Activated naive CD4-positive, alpha-beta T cell treated with anti-CD3 and anti-CD28 coated beads, Interleukin-2, amount 50 U/mL, for 24 hours (primary cell): ENCODE results near the gene SLC6A3.
A peak's percentile ranks its signal among the peaks of the same experiment; 100 is the strongest.

ENCODE experiments used
- H3K27ac Mint-ChIP-seq: one replicate; pipeline ENCODE4 v1.8.0; 2021; ENCODE audit warnings: mild to moderate bottlenecking, mixed read lengths
- H3K27me3 Mint-ChIP-seq: one replicate; pipeline ENCODE4 v1.8.0; 2021; ENCODE audit warnings: mixed read lengths
- H3K36me3 Mint-ChIP-seq: one replicate; pipeline ENCODE4 v1.8.0; 2021; ENCODE audit warnings: mixed read lengths
- H3K4me1 Mint-ChIP-seq: one replicate; pipeline ENCODE4 v1.8.0; 2021; ENCODE audit warnings: mixed read lengths
- H3K4me3 Mint-ChIP-seq: one replicate; pipeline ENCODE4 v1.8.0; 2021; ENCODE audit warnings: mild to moderate bottlenecking, mixed read lengths
- H3K9me3 Mint-ChIP-seq: one replicate; pipeline ENCODE4 v1.8.0; 2021; ENCODE audit warnings: mixed read lengths

SLC6A3 gene

DNA sequence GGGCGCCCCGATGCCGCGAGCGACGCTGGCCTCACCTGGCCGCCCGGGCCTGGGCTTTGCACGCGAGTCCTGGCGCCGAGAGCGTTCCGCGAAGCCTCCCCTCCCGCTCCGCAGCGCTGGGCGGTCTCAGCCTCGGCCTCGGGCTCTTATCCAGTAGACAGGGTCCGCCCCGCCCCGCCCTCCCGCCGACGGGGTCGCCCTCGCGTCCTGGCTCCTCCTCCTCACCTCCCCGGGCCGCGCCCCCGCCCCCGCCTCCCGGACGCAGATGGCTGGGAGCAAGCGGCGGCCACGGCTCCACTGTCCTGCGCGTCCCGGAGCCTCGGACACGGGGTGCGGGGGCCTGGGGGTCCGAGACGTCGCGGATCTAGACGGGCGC is at the start of gene SLC6A3:
Gene SLC6A3 (minus strand): TSS at position 128 of the 376 bp plus-strand sequence. CDS start 2,243 bp downstream, outside the sequence.
- Mint-ChIP-seq H3K36me3 (no peaks in the 10 kb centered on the region), H3K9me3 (peaks cover under 1% of the 10 kb centered on the region), H3K4me3 (peak within 1 kb of the TSS; percentile 62), H3K4me1 (peaks cover 30% of the 10 kb centered on the region), H3K27ac (no peak within 1 kb of the TSS), H3K27me3 (peaks cover 28% of the 10 kb centered on the region)

DNA sequence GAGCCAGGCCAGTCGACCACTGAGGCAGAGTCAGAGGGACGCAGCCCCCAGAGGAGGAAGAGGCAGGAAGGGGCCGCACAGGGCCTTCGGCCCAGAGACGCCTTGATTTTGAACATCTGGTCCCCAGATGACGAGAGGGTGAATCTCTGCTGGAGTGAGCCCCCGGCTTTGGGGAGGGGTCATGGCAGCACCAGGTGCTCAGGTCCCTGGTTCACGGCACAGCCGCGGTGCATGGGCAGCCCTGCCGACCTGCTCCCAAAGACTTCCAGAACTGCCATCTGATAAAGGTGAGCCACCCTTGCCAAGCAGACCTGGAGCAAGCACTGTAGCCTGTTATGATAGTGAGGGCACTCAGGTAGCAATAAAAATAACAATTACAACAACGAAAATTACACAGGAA is 48.7 kb upstream of the SLC6A3 start:
- no peaks in the 10 kb centered on the region for H3K27me3 Mint-ChIP-seq
- H3K4me3 Mint-ChIP-seq: no peak overlapping the region
- peaks cover 12% of the 10 kb centered on the region for H3K4me1 Mint-ChIP-seq
- H3K27ac Mint-ChIP-seq: peak overlapping the region; percentile 68
- no peaks in the 10 kb centered on the region for H3K9me3 Mint-ChIP-seq
- peaks cover 1% of the 10 kb centered on the region for H3K36me3 Mint-ChIP-seq

DNA sequence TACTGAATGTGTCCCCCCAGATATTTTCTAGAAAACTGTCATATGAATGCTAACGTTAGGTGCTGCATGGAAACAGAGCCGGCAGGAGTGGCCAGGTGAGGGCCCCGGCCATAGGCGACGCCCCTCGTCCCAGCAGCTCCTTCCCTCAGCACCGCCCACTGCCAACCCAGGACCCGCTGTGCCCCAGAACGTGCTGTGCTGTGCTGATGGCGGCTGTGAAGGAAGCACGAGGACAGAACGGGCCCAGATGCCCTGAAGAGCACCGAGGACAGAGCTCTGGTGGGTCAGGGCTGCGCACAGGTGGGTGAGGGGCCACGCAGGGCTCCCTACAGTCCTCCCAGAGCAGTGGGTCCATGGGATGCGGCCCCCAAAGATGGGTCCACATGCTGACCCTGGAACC is 48.2 kb upstream of the SLC6A3 start:
- Mint-ChIP-seq H3K4me3 (no peak overlapping the region), H3K36me3 (peaks cover 1% of the 10 kb centered on the region), H3K27me3 (no peaks in the 10 kb centered on the region), H3K4me1 (peaks cover 12% of the 10 kb centered on the region), H3K9me3 (no peaks in the 10 kb centered on the region), H3K27ac (no peak overlapping the region)

DNA sequence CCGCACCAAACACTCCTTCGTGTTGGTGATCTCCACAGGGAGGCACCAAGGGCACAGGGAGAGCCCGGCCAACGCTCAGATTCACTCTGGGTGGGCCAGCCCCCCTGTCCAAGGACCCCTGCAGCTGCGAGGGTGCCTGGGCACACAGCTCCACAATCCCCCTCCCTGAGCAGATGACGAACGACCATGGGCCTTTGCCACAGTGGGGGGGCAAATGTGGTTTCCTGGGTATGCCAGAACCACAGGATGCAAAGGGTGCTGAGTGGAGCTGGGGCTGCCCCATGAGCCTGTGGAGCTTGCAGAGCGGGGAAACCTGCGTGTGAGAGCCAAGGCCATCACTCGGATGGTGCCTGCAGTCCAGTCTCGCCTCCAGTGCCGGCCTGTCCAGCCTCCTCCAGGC is 47.5 kb upstream of the SLC6A3 start:
- Mint-ChIP-seq H3K27ac (no peak overlapping the region), H3K4me3 (no peak overlapping the region), H3K4me1 (peaks cover 12% of the 10 kb centered on the region), H3K36me3 (peaks cover 1% of the 10 kb centered on the region), H3K27me3 (no peaks in the 10 kb centered on the region), H3K9me3 (no peaks in the 10 kb centered on the region)

DNA sequence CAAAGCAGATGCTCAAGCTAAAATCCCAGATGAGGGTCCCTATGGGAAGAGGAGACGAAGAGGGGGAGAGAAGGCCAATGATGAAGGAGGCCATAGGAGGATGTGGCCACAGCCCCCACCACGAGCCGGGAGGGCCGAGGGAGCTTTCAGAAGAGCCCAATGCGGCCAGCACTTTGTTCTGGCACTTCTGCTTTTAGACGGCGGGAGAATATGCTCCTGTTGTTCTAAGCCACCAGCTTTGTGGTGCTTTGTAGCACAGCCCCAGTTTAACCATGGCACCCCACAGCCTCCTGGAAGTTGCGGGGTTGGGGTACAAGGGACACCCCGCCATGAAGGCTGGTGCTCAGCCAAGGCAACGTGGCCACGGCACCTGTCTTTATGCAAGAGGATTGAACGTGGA is 45.1 kb upstream of the SLC6A3 start:
- H3K4me1 Mint-ChIP-seq: peaks cover 3% of the 10 kb centered on the region
- peaks cover 1% of the 10 kb centered on the region for H3K36me3 Mint-ChIP-seq
- H3K9me3 Mint-ChIP-seq: no peaks in the 10 kb centered on the region
- no peak overlapping the region for H3K27ac Mint-ChIP-seq
- no peak overlapping the region for H3K4me3 Mint-ChIP-seq
- no peaks in the 10 kb centered on the region for H3K27me3 Mint-ChIP-seq

DNA sequence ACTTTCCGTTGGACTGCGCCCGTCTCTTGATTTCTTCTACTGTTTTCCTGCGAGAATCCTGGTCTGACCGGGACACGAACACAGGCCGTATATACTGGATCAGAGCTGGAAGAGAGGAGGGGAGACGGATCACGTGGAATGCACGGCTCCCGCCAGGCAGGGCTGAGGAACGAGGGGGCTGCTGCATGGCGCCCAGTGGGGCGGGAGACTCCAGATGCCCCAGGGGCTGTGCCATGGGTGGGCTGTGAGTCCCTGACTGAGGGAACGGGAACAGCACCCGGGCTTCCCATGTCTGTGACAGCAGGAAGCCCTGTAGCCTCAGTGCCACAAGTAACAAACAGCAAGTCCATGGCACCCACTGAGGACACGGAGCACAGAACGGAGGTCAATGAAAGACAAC is 44.5 kb upstream of the SLC6A3 start:
- H3K9me3 Mint-ChIP-seq: no peaks in the 10 kb centered on the region
- no peaks in the 10 kb centered on the region for H3K4me1 Mint-ChIP-seq
- no peak overlapping the region for H3K4me3 Mint-ChIP-seq
- H3K27me3 Mint-ChIP-seq: no peaks in the 10 kb centered on the region
- no peak overlapping the region for H3K27ac Mint-ChIP-seq
- H3K36me3 Mint-ChIP-seq: peaks cover 1% of the 10 kb centered on the region

DNA sequence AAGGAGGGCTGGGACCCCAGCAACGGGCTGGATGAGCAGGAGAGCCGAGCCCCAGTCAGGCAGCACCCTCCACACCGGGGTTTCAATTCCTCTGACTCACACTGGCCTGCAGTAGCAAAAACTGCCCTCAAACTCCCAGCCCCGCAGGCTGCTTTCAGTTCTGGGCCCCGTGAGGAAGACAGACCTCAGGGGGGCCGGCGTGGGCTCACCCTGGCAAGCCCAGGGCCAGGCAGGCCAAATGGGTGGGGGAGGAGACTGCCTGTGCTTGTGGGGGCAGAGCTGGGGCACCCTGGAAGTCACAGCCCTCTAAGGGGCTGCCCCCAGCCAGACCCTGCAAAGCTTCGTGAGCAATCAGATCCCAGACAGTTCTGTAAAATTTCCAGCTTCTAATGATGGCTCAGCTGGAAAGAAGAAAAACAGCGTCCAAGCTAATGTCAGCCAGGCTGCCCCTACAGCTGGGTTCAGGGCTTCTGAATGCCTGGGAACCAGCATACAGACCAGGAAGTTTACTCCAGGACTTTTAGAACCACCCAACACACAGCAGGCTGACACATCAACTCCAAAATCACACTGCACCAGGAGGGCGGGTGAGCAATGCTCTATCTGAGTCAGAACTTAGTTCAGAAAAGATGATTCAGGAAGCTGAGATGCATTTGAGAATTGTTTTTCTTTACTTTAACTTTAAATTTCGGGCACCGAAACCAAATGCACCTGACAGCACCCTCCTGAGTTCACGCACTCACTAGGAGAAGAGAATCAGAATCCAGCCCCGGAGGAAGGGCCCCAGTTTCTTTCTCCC is 43.8 kb upstream of the SLC6A3 start:
- peaks cover 1% of the 10 kb centered on the region for H3K36me3 Mint-ChIP-seq
- H3K9me3 Mint-ChIP-seq: no peaks in the 10 kb centered on the region
- H3K4me1 Mint-ChIP-seq: no peaks in the 10 kb centered on the region
- H3K27ac Mint-ChIP-seq: no peak overlapping the region
- no peak overlapping the region for H3K4me3 Mint-ChIP-seq
- H3K27me3 Mint-ChIP-seq: no peaks in the 10 kb centered on the region

DNA sequence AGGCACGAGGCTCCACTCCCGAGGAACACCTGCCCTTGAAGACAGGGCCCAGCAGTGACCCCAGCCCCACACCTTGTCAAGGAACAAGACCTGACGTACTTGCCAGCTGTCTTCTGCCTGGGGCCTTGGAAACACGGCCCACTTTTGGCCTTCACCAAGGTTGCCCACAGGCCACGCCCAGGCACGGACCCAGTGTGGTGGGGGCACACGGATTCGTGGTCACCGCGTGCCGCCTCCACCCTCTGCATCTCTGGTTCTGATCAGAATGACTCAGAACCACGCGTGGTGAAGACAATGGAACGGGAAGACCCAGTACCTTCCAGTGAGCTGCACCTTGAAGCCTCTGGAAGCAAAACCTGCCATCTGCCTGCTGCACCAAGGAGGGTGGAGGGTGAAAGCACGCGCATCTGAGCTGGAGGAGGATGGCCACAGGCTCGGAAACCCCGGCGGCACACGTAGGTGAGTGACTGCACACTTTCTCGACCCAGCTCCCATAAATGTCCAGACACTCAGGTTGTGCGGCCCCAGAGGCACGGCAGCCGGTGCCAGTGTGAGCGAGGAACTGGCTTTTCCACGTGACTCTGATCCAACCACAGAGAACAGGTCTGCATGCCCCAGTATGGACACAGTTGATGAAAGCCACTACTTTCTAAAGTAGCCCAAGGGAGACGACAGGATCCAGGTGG is 42.0 kb upstream of the SLC6A3 start:
- no peaks in the 10 kb centered on the region for H3K4me1 Mint-ChIP-seq
- H3K36me3 Mint-ChIP-seq: no peaks in the 10 kb centered on the region
- H3K4me3 Mint-ChIP-seq: no peak overlapping the region
- H3K27ac Mint-ChIP-seq: no peak overlapping the region
- no peaks in the 10 kb centered on the region for H3K27me3 Mint-ChIP-seq
- H3K9me3 Mint-ChIP-seq: no peaks in the 10 kb centered on the region

DNA sequence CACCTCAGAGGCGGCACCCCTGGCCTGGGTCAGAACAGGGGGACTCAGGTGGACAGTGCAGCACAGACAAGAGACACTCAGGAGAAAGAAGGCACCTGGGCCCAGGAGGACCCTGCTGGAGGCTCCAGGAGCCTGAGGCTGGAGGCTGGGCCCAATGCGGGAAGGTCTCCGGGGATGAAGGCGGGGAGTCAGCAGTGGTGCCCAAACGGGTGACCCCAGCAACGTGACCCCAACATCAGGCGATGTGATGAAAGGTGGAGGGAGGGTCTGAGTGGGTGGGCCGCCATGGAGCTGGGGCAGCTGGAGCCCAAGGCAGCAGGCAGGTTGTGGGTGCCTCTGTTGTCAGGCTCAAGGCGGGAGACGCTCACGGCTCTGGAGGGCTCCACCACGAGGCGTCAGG is 41.0 kb upstream of the SLC6A3 start:
- Mint-ChIP-seq H3K4me3 (no peak overlapping the region), H3K9me3 (no peaks in the 10 kb centered on the region), H3K27me3 (no peaks in the 10 kb centered on the region), H3K36me3 (no peaks in the 10 kb centered on the region), H3K4me1 (no peaks in the 10 kb centered on the region), H3K27ac (no peak overlapping the region)

DNA sequence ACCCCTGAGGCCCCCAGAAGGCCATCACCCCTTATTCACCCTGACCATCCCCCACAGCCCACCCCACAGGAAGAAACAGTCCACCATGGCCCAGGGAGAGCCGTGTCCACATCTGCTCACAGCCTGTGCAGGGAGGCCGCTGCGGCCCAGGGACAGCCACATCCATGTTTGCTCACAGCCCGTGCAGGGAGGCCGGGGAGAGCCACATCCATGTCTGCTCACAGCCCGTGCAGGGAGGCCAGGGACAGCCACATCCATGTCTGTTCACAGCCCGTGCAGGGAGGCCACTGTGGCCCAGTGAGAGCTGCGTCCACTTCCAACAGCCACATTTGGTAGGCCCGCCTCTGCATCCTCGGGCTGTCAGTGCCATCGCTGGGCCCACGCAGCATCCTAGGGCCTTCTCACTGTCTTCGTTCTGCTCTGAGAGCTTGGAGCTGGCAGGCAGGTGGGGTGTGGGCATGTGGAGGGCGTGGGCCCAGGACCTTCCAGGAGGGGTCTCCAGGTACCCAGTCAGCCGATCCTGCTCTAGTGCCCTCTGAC is 40.4 kb upstream of the SLC6A3 start:
- Mint-ChIP-seq H3K36me3 (no peaks in the 10 kb centered on the region), H3K27me3 (no peaks in the 10 kb centered on the region), H3K27ac (no peak overlapping the region), H3K4me3 (no peak overlapping the region), H3K4me1 (no peaks in the 10 kb centered on the region), H3K9me3 (no peaks in the 10 kb centered on the region)

DNA sequence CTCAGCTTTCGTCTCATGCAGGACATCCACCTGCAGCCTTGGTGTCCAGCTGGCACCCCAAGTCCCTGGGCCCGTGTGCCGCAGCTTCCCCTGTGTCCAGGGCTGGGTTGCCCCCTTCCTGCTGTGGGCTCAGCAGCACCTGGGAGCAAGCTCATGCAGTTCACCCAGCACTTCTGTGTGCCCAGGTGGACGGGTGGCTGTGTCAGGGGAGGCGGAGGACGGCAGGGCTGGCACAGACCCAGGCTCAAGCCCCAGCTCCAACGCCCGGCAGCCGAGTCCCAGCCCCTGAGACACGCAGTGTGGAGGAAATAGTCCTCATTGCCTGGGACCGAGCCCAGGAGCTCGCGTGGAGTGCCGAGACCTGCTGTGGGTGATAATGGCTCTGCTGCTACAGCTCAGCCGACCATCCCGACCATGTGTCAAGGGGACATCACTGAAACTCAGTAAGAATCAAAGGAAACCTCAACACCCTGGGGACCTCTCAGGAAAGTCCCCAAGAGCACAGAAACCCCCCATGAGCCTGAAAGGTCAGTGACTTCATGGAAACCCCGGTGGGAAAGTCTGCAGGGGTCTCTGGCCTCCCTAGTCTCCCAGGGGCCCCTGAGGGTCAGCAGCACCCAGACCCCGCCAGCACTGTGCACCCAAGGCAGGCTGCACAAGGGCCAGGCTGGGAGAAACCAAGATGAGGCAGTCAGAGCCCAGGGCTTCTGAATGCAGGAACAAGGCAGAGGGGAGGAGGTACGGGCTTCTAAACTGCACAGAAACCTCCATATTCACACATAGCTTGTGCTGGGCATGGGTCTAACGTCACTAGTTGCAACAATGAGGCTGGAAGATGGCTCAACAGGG is 39.7 kb upstream of the SLC6A3 start:
- Mint-ChIP-seq H3K4me1 (no peaks in the 10 kb centered on the region), H3K9me3 (no peaks in the 10 kb centered on the region), H3K27me3 (no peaks in the 10 kb centered on the region), H3K36me3 (no peaks in the 10 kb centered on the region), H3K4me3 (no peak overlapping the region), H3K27ac (no peak overlapping the region)

DNA sequence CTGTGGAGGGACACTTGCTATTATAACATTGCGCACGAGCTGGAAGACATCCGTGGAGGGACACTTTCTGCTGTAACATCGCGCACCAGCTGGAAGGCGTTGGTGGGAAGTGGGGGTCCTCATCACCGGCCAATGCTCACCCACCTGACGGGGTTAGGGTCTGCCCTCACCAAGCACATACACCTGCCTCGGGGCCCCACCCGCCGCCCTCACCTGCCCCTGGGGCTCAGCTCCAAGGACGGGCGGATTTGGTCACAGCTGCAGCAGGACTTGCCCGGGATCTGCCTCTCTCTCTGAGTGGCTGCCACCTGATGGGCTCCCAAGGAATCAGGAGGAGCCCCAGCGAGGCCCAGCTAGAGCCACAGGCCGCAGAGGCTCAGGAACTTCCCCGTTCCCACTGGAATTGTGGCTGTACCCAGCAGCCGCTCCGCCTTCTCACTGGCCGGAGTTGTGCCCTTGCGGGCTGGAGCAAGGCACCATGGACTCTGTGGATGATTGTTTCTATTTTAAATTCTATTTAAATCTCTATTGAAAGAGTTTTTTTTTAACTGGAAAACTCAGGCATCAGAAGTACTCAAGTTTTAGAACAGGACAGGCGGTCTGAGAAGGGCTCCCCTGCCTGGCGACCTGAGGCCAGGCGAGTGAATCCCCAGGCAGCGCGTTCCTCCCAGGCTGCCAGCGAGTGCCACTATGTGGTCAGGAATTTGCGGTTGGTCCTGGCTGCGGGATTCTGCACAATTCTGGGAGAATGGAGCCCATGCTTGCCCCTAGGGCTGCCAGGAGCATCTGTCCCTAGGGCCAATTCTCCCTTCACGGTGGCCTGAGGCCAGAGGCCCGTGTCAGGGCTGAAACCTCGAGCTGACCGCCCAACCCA is 38.9 kb upstream of the SLC6A3 start:
- no peaks in the 10 kb centered on the region for H3K36me3 Mint-ChIP-seq
- H3K27ac Mint-ChIP-seq: no peak overlapping the region
- no peak overlapping the region for H3K4me3 Mint-ChIP-seq
- H3K4me1 Mint-ChIP-seq: no peaks in the 10 kb centered on the region
- H3K27me3 Mint-ChIP-seq: no peaks in the 10 kb centered on the region
- H3K9me3 Mint-ChIP-seq: no peaks in the 10 kb centered on the region

DNA sequence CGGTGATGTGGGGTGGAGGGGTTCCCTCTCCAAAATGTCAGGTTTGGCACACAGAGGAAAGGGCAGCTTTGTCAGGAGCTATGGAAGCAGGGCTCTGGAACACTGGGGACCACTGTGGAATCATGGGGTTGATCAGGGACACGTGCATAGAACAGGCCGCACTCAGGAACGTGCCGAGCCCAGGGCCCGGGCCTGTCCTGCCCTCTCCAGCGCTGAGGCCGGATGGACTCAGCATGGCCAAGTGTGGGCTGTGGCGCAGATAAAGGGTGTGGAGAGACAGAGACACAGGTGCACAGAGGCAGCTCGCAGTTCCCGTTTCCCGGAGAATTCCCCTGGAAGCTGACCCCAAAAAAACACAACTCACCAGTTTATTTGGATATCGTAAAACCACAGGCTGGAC is 37.8 kb upstream of the SLC6A3 start:
- no peaks in the 10 kb centered on the region for H3K4me1 Mint-ChIP-seq
- no peaks in the 10 kb centered on the region for H3K9me3 Mint-ChIP-seq
- H3K36me3 Mint-ChIP-seq: no peaks in the 10 kb centered on the region
- no peak overlapping the region for H3K27ac Mint-ChIP-seq
- H3K27me3 Mint-ChIP-seq: no peaks in the 10 kb centered on the region
- H3K4me3 Mint-ChIP-seq: no peak overlapping the region

DNA sequence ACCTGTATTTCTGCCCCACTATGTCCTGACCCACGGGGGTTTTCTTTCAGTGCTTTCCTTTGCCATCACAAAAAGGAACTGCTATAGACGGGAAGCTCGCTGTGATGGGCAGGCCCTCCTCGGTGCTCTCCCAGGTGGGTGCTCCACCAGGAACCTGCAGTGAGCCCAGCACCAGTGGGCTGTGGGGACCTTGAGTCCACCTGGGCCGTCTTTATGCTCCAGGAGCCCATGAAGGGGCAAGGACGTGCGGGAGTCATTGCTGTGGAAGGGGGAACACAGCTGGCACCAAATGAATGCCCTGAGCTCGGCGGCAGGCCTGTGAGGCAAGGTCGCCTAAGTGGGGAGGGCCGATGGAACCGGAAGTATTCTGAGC is 36.7 kb upstream of the SLC6A3 start:
- Mint-ChIP-seq H3K4me1 (no peaks in the 10 kb centered on the region), H3K36me3 (no peaks in the 10 kb centered on the region), H3K27ac (no peak overlapping the region), H3K27me3 (no peaks in the 10 kb centered on the region), H3K4me3 (no peak overlapping the region), H3K9me3 (no peaks in the 10 kb centered on the region)
